ENCODE results near the gene INTU. TPM values are rescaled to one million over a fixed set of nuclear protein-coding genes. Genes with fewer than 3 reads are reported as not detected.

INTU gene
- total and polyA plus RNA-seq, 9 of the 15 experiments (the other 6 are each of a cell fraction or from before 2014, with no cell fraction given), result 1.5 to 8.9 (median 3.9) TPM

DNA sequence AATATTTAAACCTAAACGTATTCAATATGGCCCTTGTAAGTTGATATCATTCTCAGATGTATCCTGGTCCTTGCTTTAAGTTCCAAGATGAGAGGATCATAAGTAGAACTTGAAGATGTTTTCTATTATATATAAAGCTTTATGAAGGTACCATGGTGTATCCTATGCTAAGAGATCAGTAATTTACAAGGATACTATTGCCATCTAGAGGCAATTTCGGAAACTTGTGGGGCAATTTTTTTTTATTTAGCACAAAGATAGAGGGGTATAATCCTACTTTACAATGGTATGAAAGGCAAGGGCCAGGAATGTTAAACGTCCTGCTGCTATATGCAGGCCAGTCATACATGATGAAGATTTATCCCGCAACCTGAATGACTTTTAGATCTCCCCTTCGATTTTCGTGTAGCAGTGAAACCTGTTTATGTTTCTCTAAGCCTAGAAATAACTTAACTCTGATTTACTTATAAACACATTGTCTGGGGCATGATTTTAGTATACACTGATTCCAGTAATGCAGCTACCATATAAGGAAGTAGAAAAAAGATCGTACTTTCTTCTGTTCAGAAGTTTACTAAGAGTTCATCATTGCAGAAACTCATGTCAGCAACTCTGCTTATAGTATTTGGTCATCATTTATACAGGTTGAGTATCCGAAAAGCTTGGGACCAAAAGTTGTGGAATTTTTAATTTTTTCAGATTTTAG is 100.0 kb downstream of the INTU start:
- Histone ChIP-seq H3K4me3 (no peak overlapping the region), H3K4me1 (replicated peaks in 1 of 2; ENCODE audit: control insufficient read depth in 2 of 2, insufficient read depth in 2 of 2, low read length in 2 of 2) (no peaks in the 10 kb centered on the region; a peak in 3 of 5 replicates), H3K36me3 (ENCODE audit: control insufficient read depth, insufficient read depth, low read length) (no peaks in the 10 kb centered on the region), H3K4me2 (ENCODE audit: insufficient read depth, low read length) (no peak overlapping the region), H3K79me2 (ENCODE audit: control insufficient read depth, insufficient read depth, low read length) (no peaks in the 10 kb centered on the region), H3K27me3 (ENCODE audit: control insufficient read depth in 2 of 2, insufficient read depth in 2 of 2, low read length in 2 of 2) (no peaks in the 10 kb centered on the region), H4K20me1 (replicated peaks; ENCODE audit: control insufficient read depth, insufficient read depth, low read length) (no peaks in the 10 kb centered on the region), H2AFZ (ENCODE audit: low read depth, low read length) (no peak overlapping the region), H3K9ac (ENCODE audit: insufficient read depth in 1 of 2, low read depth in 2 of 2, low read length in 2 of 2) (no peak overlapping the region), H3K27ac (ENCODE audit: extremely low read depth, low read depth, low read length) (no peak overlapping the region), H3K9me3 (replicated peaks; ENCODE audit: control insufficient read depth, insufficient read depth, low read depth, low read length) (no peaks in the 10 kb centered on the region), H3K9me1 (ENCODE audit: control insufficient read depth, insufficient read depth, low read length) (no peaks in the 10 kb centered on the region)
- in situ Hi-C loops (cut with MboI) (no loop called here), intact Hi-C loops (cut with micrococcal nuclease) (loop anchor here (1.0 to 10.0 kb wide), 2 partner anchors 127 to 322 kb away; no protein-coding TSS in a partner anchor)
- ATAC-seq, result peak; percentile 86
- BruUV-seq (replicated peaks), result no TSS peak
- peak; percentile 66 for FAIRE-seq
- under 1% methylated on average over 8 of the region's 8 CpGs for WGBS (ENCODE audit: insufficient coverage, low coverage, missing lambda C conversion rate)
- ChIA-PET CTCF (ENCODE audit: low intra/inter-chr PET ratio) (interaction anchor here (0.6 to 2.5 kb wide), 4 partner anchors 45 to 132 kb away, joined by 3 to 32 read pairs (median 3); no protein-coding TSS in a partner anchor), POLR2A (interaction anchor here (1.2 kb wide), 1 partner anchor 155 kb away, joined by 3 read pairs; no protein-coding TSS in a partner anchor)
- DNase-seq (ENCODE audit: extremely low read depth in 1 of 4, low spot score in 3 of 4), result peak in 2 of 4 experiments; percentile 42 to 43
- no peak for TF ChIP-seq ESRRA (IDR thresholded peaks at IDR 0.05; ENCODE audit: borderline replicate concordance, low read depth)
- TF ChIP-seq DEAF1 (CRISPR knock-in tag; IDR thresholded peaks at IDR 0.05), result peak; percentile 44; the same call in 1 of the 2 replicates
- TF ChIP-seq, protein P1, sequence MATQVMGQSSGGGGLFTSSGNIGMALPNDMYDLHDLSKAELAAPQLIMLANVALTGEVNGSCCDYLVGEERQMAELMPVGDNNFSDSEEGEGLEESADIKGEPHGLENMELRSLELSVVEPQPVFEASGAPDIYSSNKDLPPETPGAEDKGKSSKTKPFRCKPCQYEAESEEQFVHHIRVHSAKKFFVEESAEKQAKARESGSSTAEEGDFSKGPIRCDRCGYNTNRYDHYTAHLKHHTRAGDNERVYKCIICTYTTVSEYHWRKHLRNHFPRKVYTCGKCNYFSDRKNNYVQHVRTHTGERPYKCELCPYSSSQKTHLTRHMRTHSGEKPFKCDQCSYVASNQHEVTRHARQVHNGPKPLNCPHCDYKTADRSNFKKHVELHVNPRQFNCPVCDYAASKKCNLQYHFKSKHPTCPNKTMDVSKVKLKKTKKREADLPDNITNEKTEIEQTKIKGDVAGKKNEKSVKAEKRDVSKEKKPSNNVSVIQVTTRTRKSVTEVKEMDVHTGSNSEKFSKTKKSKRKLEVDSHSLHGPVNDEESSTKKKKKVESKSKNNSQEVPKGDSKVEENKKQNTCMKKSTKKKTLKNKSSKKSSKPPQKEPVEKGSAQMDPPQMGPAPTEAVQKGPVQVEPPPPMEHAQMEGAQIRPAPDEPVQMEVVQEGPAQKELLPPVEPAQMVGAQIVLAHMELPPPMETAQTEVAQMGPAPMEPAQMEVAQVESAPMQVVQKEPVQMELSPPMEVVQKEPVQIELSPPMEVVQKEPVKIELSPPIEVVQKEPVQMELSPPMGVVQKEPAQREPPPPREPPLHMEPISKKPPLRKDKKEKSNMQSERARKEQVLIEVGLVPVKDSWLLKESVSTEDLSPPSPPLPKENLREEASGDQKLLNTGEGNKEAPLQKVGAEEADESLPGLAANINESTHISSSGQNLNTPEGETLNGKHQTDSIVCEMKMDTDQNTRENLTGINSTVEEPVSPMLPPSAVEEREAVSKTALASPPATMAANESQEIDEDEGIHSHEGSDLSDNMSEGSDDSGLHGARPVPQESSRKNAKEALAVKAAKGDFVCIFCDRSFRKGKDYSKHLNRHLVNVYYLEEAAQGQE (IDR thresholded peaks at IDR 0.05; ENCODE audit: borderline replicate concordance), result peak; percentile 64; the same call in 1 of the 2 replicates
- TF ChIP-seq, protein P1 (CRISPR knock-in tag; IDR thresholded peaks at IDR 0.05; ENCODE audit: low read depth), result no peak
- peak; percentile 38 to 76 (median 47); a peak in 4 of 6 replicates for TF ChIP-seq CTCF (IDR thresholded peaks at IDR 0.05 in 2 of 3, conservative IDR thresholded peaks at IDR 0.05 in 1 of 3; ENCODE audit: insufficient read depth in 2 of 3, low read depth in 1 of 3, low read length in 3 of 3)
- peak; percentile 79 for TF ChIP-seq ZNF384 (IDR thresholded peaks at IDR 0.05; ENCODE audit: low read depth, low read length)
- peak; percentile 36; the same call in 1 of the 2 replicates for TF ChIP-seq SMC3 (conservative IDR thresholded peaks at IDR 0.05; ENCODE audit: insufficient read depth, low read depth, low read length)
